DMS53 (cell line): Measurements from ENCODE around the gene EEF1G.
A peak's percentile ranks its signal among the peaks of the same experiment; 100 is the strongest.
"Not testable (repeated sequence)": the region's sequence is repeated elsewhere in the genome, so short reads cannot be mapped to it uniquely, and the experiment has no call there.

Source experiments
- DNase-seq: peaks from one replicate; lab custom pipeline; 2025; lab: John Stamatoyannopoulos, UW

The EEF1G gene

GRCh38 chr11:62577046-62577714 lies 3.5 kb upstream of the EEF1G start:
- no peak for DNase-seq

- DNase-seq = no peak
Measured at GRCh38 chr11:62575837-62576236, 2.1 kb upstream of the EEF1G start.

DNA sequence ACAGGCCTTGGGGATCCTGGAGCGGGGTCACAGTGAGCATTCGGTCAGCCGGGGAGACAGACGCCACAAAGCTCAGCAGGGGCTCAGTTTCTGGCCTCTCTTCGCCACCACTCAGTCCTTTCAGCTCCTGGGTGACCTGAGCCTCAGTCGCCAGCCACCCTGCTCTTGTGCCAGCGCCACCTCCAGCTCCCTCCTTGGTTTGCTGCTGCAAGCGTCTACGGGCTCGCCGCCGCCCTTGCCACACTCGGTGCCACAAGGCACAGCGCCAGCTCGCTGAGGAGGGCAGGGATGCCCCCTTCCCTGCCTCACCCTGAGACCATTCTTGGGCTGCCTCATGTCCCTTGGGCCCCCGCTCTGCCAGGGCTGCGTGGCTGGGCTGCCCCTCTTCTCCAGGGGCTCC lies 1.5 kb upstream of the EEF1G start:
- peak; percentile 37 for DNase-seq

DNA sequence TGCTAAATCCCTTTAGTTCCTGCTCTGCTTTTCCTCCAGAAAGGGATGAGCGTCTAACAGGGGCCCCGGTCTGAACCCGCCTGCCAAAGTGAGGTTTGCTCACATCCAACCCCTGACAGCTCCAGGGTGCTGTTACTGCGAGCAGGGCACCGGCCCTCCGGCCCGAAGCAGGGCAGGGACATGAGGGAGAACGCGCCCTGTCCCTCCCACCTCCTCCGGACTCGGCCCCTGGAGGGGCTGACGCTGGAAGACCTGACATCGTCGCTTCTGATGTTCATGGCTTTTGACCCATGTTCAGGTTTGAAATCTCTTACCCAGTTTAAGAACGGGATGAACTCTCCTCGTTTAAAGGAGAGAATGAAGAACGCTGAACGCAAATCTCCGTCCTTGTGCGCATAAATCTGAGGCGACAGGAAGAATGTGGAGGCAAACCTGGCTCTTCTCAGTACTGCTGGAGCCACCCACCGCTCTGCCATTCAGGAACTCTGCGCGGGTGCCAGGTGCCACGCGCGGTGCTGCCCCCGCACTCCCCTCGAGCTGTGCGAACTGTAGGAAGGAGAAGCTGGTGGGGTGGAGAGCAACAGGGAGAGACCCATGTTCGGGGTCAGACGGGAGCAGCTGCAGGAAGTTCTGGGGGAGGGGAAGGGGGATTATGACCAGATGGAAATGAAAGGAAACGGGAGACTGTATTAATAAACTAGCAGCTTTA lies 826 bp upstream of the EEF1G start:
- peak; percentile 75 for DNase-seq

DNA sequence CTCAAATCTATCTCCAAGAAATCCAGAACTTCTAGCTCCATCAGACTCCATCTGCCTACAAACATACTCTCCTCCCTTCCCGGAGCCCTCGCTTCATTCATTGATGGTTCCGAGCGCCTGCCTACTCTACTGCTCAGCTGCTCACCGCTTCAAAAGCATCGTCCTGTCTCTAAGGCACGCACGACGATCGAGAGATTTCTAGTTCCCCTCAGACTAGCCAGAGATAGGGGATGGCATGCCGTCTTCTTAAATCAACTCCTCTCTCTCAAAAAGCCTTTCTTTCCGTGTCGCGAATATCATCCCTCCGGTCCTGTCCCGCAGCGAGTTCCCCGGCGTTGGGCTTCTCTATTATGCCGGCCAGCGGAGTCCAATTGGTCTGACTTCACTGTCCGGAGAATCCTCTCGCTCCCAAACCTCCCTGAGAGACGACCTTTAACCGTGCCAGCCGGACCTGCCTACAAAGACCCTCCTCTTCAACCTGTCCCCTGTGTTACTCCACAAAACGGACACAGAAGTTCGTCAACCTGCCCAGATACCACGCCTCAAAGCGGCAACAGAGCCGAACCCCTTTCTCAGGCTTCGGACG lies 592 bp downstream of the EEF1G start:
- peak; percentile 51 for DNase-seq

- DNase-seq = no peak
Measured at GRCh38 chr11:62572431-62572830, 1.3 kb downstream of the EEF1G start.

GRCh38 chr11:62571493-62571892 lies 2.2 kb downstream of the EEF1G start:
- not testable (repeated sequence) for DNase-seq

DNA sequence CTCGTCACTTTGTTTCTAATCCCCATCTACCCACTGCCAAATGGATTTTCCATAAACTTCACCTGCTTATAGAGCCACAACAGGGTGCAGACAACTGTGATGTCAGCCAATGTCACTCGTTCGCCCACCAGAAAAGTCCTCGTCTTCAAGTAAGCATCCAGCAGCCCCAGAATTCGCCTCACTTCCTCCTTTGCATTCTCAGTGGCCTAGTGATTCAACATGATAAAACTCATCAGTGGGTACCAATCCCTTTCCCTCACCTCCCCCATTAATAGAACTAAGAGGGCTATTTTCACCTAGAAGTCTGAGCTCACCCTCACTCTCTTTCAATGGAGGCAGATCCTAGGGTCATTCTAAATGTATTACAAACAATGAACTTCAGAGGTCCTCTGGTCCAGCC lies 2.8 kb downstream of the EEF1G start:
- not testable (repeated sequence) for DNase-seq

DNA sequence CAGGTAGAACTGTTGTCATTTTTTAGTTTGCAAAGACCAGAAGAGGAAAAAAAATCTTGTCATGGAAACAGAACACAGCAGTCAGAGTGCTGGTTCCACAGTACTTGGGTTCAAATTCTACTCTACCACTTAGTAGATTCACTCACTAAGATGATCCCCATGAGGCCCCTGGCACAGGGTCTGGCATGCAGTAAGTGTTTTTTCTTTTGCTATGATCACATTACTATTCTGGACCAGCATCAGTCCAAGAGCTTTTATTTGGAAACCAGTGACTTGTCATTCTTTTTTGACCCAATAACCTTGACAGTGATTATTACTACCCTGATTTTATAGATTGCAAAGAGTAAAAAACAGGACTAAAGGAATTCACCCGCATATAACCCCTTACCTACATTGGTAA lies 4.1 kb downstream of the EEF1G start:
- no peak for DNase-seq

- no peak for DNase-seq
Measured at GRCh38 chr11:62567018-62567633, 6.6 kb downstream of the EEF1G start.

- DNase-seq = no peak
Measured at GRCh38 chr11:62566247-62566646, 7.4 kb downstream of the EEF1G start.

GRCh38 chr11:62565100-62565802 lies 8.4 kb downstream of the EEF1G start:
- DNase-seq = no peak

DNA sequence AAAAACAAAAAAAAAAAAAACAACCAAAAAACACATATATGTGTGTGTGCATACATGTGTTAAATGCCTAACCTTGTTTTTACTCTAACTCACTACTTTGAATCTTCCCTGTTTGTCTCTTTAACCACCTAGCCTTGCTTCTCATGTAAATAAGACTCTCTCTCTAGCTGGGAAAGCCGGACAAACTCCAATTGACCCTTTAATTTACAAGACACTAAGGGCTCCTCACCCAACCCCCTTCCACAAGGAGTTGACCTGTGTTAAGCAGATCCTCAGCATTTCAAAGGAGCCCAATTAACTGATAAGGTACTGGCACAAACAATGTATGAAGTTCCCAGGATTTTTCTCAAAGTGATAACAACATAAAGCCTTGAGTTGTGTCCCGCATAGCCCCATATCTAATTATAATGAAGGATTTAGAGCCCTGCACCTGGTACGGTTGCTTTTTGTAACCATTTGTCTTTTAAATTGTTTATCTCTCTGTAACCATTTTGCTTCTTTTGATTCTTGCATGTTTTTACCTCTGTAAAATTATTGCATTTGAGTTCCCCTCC lies 11.9 kb downstream of the EEF1G start:
- not testable (repeated sequence) for DNase-seq

- DNase-seq = peak; percentile 88
Measured at GRCh38 chr11:62560566-62561103, 13.1 kb downstream of the EEF1G start.

DNA sequence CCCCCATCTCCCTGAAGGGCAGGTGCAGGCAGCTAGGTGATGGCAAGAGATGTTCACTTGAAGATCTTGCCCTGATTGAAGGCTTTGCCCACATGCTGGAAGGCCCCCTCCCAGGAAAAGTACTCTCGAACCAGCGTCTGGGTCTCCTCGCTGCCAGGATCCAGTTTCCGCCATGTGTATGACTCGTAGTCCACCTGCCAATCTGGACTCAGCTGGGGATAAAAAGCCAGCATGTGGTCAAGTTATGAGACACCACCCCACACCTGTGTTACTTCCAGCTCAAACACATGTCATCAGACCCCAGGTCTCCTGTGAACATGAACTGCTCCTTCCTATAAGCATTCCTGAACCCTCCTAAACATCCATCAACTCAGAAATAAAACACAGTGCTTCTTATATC lies 14.1 kb downstream of the EEF1G start:
- not testable (repeated sequence) for DNase-seq

DNA sequence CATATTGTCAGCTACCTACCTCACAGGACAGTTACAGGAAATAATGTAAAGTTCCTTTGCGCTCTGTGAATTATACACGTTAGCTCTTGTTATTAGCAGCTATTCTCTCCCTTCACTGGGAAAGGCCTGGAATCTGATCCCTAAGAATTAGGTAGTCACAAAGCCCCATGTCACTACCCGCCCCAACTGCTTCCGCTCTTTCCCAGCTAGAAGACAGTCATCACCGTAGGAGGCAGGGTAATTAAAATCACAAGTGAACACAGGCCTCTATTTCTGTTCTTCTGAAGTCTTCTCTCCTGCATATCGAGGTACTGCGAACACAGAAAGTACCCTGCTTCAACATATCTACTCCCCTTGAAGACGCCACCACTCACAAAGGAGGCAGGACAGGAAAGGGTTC lies 14.5 kb downstream of the EEF1G start:
- DNase-seq = no peak

DNA sequence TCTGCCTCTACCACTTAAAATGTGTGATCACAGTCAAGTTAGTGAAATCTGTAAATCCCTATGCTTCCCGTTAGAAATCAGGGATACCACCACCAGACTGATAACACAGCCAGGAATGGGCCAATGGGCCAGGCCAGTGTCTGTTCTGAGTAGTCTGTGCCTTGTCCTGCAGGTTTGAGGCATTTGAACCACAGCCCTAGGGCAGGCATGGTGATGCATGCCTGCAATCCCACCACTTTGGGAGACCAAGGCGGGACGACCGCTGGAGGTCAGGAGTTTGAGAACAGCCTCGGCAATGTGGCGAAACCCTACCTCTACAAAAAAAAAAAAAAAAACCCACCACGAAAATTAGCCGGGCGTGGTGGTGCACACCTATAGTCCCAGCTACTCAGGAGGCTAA lies 15.0 kb downstream of the EEF1G start:
- DNase-seq = no peak

DNA sequence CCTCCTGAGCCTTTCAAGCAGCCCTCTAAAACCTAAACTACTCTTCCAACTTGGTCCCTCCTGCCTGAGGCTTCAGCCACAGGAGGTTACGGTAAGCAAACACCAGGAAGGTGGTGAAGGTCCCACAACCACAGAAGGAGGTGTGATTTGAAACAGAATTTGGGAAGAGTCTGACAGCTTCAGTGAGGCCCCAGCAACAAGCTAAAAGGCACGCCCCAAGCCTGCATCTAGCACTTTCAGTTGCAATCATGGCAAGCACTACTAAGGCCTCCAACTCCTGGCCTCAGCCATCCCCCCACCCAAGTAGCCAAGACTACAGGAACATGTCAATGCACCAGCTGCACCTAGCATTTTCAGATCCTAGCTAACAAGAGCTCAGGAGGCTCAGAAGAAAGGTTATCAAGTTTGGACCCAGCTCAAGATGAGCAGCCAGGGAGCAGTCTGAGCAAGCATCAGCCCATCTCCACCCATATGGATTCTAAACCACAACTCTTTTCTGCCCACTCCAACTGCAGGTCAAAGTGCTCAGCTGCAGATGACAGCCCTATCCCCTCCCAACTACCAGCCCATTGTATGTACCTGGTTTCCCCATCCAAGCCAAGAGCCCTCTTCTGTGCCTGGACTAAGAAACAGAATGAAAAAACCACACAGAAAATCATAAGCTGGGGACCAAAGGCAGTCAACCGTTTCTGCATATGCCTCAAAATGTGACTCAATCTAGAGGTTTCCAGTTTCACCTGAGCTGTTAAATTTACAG lies 16.6 kb downstream of the EEF1G start:
- peak; percentile 73 for DNase-seq

DNA sequence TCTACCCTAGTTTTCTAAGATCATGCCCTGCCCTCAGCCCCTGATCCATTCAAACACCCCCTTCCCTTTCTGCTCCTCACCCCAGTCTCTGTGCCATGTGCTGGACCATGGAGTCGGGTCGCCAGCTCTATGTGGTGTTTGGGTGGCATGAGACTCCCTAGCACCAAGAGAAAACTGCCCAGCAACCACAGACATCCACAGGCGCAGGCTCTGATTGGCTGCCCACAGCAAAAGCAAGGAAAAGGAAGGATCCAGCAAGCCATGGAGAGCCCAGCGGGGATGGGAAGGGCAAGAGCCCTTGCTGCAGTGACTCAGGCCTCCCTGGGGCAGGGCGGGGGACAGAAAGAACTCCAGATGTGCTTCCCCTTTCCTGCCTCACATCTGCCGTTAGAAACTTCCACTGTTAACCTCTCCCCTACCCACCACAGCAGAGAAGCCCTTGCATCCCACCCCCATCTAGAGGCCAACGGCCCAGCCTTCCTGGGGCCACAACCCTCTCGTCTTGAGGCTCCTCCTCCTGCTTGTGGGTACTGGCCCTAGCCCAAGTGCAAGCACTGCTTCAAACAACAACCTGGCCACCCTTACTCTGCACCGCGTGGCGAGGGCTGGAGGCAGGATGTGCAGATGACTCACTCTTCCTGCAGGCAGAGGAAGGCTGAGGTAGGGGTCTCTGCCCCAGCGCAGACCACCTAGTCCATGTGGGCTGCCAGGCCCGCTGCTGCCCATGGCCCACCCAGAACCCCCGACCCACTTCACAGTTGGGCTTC lies 17.4 kb downstream of the EEF1G start:
- peak; percentile 95 for DNase-seq

- peak; percentile 41 for DNase-seq
Measured at GRCh38 chr11:62555464-62556107, 18.1 kb downstream of the EEF1G start.
